Effector CD8-positive, alpha-beta T cell (primary cell): ENCODE results near the gene GSTT4.
"Not testable (repeated sequence)": the region's sequence is repeated elsewhere in the genome, so short reads cannot be mapped to it uniquely, and the experiment has no call there.

Experiments used
- DNase-seq: peaks from one replicate; lab custom pipeline; 2025; lab: John Stamatoyannopoulos, UW

Gene GSTT4

DNA sequence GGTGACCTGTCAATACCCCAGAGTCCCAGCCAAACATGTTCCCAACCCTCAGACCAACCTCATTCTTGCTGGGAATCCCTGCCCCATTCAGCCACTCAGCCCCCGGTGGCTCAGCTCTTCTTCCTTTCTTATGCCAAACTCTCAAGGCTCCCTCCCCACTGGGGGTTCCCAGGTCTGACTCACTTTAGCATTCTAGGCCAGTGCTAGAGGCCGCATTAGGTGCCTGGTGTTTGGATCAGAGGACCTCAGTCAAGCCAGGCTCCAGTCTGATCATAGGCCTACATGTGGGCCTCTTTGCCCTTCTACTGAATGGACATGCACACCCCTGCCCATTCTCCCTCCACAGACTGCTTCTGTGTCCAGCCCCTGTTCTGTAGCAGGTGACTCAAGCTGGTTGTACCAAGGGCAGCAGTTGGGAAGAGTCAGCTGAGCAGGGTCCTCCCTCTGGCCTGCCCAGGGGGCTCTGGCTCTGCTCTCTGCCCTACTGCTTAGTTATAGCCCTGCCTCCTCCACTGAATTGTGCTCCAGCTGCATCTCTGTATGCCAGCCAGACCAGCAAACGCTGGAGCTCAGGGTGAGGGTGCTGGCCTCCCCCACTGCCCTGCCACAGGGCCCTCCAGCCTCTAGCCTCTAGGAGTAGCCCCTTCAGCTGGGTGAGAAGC is 15.5 kb downstream of the GSTT4 start:
- DNase-seq: not testable (repeated sequence)

DNA sequence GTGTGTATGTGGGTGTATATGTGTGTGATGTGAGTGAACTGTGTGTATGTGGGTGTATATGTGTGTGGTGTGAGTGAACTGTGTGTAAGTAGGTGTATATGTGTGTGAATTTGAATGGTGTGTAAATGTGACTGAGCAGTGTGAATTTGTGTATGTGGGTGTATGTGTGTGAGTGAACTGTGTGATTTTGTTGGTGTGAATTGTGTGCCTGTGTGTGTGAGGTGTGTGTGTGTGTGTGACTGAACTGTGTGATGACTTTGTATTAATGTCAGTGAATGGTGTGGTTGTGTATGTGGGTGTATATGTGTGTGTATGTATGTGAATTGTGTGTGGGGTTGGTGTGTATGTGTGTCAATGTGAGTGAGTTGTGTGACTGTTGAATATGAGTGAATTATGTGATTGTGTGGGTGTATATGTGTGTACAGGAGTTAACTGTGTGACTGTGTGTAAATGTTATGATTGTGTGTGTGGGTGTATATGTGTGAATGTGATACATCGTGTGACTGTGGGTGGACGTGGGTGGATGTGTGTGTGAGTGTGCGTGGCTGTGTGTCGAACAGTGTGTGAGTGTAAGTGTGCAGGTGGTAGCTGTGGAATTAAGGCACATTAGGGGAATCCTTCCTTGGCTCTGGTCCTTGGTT is 18.6 kb downstream of the GSTT4 start:
- not testable (repeated sequence) for DNase-seq

DNA sequence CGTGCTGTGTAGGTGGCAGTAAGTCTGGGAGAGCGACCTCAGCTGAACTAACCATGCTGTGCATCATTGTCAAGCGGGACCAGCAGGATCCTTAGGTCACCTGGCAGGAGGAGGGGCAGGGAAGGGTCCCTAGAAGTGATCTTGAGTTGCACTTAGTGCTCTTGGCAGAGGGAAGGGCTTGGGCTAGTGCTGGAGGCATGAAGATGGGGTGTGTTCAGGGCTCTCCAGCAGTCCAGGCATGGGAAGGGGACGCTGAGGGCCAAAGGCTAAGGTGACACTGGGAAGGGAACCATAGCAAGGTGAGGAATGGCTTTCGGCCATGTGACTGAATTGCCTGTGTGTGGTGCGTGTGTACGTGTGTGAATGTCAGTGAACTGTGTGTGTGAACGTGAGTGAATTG is 19.2 kb downstream of the GSTT4 start:
- DNase-seq: not testable (repeated sequence)

DNA sequence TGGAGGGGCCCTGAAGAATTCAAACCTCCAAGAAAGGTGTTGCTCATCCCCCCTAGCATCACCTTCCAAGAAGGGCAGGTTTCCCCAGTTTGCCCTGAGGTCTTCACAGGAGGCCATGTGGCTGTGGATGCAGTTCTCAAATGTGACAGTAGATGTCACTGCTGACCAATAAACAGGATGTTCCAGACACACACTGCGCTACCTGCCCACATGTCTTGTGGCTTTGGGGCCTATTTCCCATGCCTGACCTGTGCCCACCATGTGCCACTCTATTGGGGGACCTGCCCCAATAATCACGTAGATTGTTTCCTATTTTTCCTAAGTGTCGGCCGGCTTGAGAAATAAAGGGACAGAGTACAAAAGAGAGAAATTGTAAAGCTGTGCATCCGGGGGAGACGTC is 20.8 kb downstream of the GSTT4 start:
- peak; percentile 45 for DNase-seq

GRCh38 chr22:23980567-23980966 is 24.7 kb downstream of the GSTT4 start:
- DNase-seq: not testable (repeated sequence)

DNA sequence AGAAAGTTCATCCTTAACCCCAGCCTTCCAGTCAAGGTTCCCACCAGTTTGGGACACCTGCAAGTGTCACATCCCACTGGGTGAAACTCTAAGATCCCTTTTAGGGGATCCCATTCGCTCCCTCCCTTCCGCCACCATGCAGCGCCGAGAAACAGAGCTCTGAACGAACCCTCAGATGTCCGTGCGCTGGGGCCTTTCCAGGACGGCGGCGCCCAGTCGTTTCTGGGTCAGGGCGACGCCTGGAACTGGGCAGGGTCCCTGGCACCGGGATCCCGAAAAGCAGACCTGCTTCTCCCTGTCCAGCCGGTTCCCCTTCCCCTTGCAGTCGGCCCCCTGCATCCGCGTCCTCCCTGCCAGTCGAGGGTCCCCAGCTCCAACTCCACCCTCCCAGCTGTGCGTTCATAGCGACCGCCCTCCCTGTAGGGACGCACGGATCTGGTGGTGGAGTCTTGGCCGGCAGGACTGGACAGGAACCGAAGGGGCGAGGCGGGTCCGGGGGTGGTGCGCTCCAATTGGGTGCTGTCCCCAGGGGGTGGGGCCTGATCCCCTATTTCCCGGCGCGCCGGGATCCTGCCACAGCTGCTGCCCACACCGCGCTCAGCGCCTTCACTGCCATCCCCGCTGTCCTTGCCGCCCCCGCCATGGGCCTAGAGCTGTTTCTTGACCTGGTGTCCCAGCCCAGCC is 25.6 kb downstream of the GSTT4 start, which contains the start of gene GSTT2:
Gene GSTT2 (plus strand): TSS at position 578 of the 684 bp plus-strand sequence.
- DNase-seq: not testable (repeated sequence)

DNA sequence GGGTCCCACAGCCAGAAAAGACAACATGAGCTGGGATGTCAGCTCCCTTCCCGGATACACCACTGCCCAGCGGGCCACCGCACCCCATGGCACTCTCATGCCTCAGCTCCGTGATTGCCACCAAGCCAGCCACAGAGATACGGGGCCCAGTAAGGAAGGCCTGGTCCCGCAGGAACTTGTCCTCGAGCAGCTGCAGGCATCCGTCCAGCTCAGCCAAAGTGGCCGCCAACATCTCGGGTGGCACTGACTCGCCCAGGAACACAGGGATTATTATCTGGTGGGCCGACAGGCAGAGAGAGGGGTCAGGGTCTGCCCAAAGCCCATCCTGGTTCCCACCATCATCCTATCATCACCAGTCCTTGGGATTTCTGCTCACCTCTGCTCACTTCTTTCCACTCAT is 27.9 kb downstream of the GSTT4 start:
- DNase-seq: not testable (repeated sequence)

GRCh38 chr22:23974836-23975352 is 30.4 kb downstream of the GSTT4 start:
- not testable (repeated sequence) for DNase-seq

GRCh38 chr22:23974345-23974744 is 30.9 kb downstream of the GSTT4 start, which contains the start of gene DDT:
DDT (minus strand) TSS chr22:23974441; CDS start chr22:23974414, 27 bp downstream.
- DNase-seq: not testable (repeated sequence)

DNA sequence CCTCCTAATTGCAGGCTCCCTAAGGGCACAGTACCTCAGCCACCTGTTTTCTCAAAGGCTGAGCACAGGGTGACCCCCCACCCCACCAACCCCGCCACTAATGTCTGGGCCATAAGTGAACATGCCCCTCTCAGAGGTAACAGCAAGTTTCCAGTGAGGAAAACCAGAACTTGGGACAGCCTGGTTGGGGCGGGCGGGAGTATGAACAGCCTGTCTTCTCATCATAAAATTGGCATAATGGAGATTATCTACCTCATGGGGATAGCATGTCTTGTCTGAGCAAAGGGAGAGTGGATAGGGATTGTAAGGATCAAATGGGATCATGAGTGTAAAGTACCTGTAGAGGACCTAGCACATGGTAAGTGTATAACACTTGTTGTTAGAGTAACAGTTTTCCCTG is 33.3 kb downstream of the GSTT4 start:
- not testable (repeated sequence) for DNase-seq

DNA sequence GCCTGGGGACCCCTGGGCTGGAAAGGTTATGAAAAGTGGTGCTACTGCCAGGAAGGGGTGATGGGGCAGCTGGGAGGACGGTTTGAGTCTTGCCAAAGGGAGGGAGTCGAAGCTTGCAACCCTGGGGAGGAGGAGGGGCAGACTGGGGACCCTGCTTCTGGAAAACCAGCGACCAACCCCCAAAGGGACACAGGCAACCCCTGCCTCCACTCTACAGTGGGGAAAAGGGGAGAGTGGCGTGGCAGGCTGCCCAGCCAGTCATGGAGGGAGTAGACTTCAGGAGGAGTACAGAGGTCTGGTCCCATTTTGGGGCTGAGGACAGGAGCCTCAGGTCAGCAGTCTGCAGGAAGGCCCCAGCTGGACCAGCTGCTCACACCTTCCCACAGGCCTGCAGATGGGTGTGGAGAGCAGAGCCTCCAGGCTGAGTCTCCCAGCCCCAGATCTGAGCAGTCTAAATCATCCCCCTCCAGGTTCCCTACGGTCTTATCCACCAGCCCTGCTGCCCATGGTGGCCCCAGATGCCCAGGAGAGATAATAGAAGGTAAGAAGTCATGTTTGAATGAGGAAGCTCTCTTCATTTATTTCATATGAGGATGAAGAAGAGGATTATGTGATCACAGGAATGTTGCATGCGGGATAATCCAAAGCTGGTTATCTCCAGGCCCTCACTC is 34.3 kb downstream of the GSTT4 start:
- no peak for DNase-seq

GRCh38 chr22:23970201-23970641 is 35.0 kb downstream of the GSTT4 start:
- no peak for DNase-seq

GRCh38 chr22:23969071-23969470 is 36.2 kb downstream of the GSTT4 start:
- no peak for DNase-seq

GRCh38 chr22:23966568-23966967 is 38.7 kb downstream of the GSTT4 start, which contains the start of gene DDTL:
DDTL (plus strand) TSS chr22:23966888; CDS start chr22:23966915, 27 bp downstream.
- not testable (repeated sequence) for DNase-seq

DNA sequence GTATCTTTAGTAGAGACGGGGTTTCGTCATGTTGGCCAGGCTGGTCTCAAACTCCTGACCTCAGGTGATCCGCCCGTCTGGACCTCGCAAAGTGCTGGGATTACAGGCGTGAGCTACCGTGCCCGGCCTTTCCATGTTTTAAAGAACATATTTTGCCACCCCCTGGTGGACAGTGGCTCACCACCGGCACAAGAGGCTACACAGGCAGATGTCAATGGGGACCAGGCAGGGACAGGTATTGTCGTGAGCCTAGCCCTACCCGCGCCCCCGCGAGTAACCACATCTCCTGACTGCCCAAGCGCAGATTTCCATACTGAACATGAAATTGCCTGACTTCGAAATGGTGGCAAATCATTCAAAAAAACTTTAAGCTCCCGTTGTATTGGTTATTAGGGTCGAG is 39.2 kb downstream of the GSTT4 start:
- DNase-seq: not testable (repeated sequence)

DNA sequence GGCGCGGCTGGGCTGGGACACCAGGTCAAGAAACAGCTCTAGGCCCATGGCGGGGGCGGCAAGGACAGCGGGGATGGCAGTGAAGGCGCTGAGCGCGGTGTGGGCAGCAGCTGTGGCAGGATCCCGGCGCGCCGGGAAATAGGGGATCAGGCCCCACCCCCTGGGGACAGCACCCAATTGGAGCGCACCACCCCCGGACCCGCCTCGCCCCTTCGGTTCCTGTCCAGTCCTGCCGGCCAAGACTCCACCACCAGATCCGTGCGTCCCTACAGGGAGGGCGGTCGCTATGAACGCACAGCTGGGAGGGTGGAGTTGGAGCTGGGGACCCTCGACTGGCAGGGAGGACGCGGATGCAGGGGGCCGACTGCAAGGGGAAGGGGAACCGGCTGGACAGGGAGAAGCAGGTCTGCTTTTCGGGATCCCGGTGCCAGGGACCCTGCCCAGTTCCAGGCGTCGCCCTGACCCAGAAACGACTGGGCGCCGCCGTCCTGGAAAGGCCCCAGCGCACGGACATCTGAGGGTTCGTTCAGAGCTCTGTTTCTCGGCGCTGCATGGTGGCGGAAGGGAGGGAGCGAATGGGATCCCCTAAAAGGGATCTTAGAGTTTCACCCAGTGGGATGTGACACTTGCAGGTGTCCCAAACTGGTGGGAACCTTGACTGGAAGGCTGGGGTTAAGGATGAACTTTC is 44.0 kb downstream of the GSTT4 start, which contains the start of gene GSTT2B:
Gene GSTT2B (minus strand): TSS at position 112 of the 688 bp plus-strand sequence. CDS start 64 bp downstream, at position 48.
- DNase-seq: not testable (repeated sequence)

DNA sequence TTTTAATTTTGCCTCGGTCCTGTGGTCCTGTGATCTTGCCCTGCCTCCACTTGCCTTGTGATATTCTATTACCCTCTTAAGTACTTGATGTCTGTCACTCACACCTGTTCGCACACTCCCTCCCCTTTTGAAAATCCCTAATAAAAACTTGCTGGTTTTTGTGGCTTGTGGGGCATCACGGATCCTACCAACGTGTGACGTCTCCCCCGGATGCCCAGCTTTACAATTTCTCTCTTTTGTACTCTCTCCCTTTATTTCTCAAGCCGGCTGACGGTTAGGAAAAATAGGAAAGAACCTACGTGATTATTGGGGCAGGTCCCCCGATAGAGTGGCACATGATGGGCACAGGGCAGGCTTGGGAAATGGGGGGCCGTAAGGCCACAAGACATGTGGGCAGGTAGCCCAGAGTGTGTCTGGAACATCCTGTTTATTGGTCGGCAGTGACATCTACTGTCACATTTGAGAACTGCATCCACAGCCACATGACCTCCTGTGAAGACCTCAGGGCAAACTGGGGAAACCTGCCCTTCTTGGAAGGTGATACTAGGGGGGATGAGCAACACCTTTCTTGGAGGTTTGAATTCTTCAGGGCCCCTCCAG is 48.9 kb downstream of the GSTT4 start:
- peak; percentile 59 for DNase-seq

GRCh38 chr22:23955886-23956285 is 49.4 kb downstream of the GSTT4 start:
- DNase-seq: not testable (repeated sequence)

- not testable (repeated sequence) for DNase-seq
Observed at GRCh38 chr22:23954991-23955305, 50.3 kb downstream of the GSTT4 start.

GRCh38 chr22:23954193-23954990 is 50.9 kb downstream of the GSTT4 start:
- DNase-seq: not testable (repeated sequence)
